GM12891 (cell line): ENCODE data around the gene COL5A1.
A peak's percentile ranks its signal among the peaks of the same experiment; 100 is the strongest.
"Not testable (repeated sequence)": the region's sequence is repeated elsewhere in the genome, so short reads cannot be mapped to it uniquely, and the experiment has no call there.

Source experiments
- DNase-seq: peaks from one replicate; pipeline ENCODE4 v3.0.0; 2011; ENCODE audit warnings: low spot score; ENCODE audit not compliant: insufficient read length
- FAIRE-seq: peaks from 2 replicates; lab custom pipeline; 2011; peaks lifted over from hg19 to GRCh38; lab: Jason Lieb, UNC
- PAX5 ChIP-seq: IDR thresholded peaks from 2 replicates; pipeline ENCODE4 v1.6.1; 2011; ENCODE audit warnings: low read length, moderate library complexity, mild to moderate bottlenecking; ENCODE audit not compliant: insufficient read depth, severe bottlenecking
- POLR2A ChIP-seq: IDR thresholded peaks from 2 replicates; pipeline ENCODE4 v1.6.1; 2011; ENCODE audit warnings: low read depth, low read length, control low read depth
- POLR2AphosphoS5 ChIP-seq: IDR thresholded peaks from 2 replicates; pipeline ENCODE4 v1.6.1; 2011; ENCODE audit warnings: low read depth, low read length, control low read depth
- POU2F2 ChIP-seq: IDR thresholded peaks from 2 replicates; pipeline ENCODE4 v1.6.1; 2011; ENCODE audit warnings: low read depth, mild to moderate bottlenecking, control low read depth, low read length, moderate library complexity
- SPI1 ChIP-seq: IDR thresholded peaks from 2 replicates; pipeline ENCODE4 v1.6.1; 2011; ENCODE audit warnings: low read depth, low read length, control low read depth
- TAF1 ChIP-seq: IDR thresholded peaks from 2 replicates; pipeline ENCODE4 v1.6.1; 2011; ENCODE audit warnings: low read depth, low read length, control low read depth

Gene COL5A1

GRCh38 chr9:134694714-134695113 lies 53.1 kb downstream of the COL5A1 start:
- TF ChIP-seq POLR2A (no peak), POLR2AphosphoS5 (no peak), TAF1 (no peak), SPI1 (no peak), PAX5 (no peak), POU2F2 (no peak)
- no peak for FAIRE-seq

GRCh38 chr9:134695144-134695543 lies 53.5 kb downstream of the COL5A1 start:
- FAIRE-seq (no peak), DNase-seq (no peak)
- TF ChIP-seq SPI1 (no peak), POLR2AphosphoS5 (no peak), TAF1 (no peak), PAX5 (no peak), POLR2A (no peak), POU2F2 (no peak)

More at GRCh38 chr9:134694714-134695113, 53.1 kb downstream of the COL5A1 start:
- DNase-seq = no peak

GRCh38 chr9:134696433-134696832 lies 54.8 kb downstream of the COL5A1 start:
- FAIRE-seq = no peak
- TF ChIP-seq TAF1 (no peak), POLR2AphosphoS5 (no peak), POLR2A (no peak), SPI1 (no peak), PAX5 (no peak), POU2F2 (no peak)
- DNase-seq = no peak

- no peak for FAIRE-seq
- no peak for TF ChIP-seq POLR2A
- no peak for TF ChIP-seq SPI1
- no peak for TF ChIP-seq POU2F2
- TF ChIP-seq TAF1 = no peak
- TF ChIP-seq PAX5 = no peak
- no peak for DNase-seq
Measured at GRCh38 chr9:134698111-134698510, 56.5 kb downstream of the COL5A1 start.

- FAIRE-seq = peak; percentile 87
- TF ChIP-seq TAF1 (no peak), POLR2A (no peak), POU2F2 (no peak), PAX5 (no peak), SPI1 (no peak), POLR2AphosphoS5 (no peak)
- DNase-seq = peak; percentile 89
Measured at GRCh38 chr9:134698587-134699342, 57.2 kb downstream of the COL5A1 start.

GRCh38 chr9:134699343-134699740 lies 57.7 kb downstream of the COL5A1 start:
- TF ChIP-seq PAX5 (no peak), SPI1 (no peak), TAF1 (no peak), POU2F2 (no peak), POLR2A (no peak), POLR2AphosphoS5 (no peak)
- FAIRE-seq (no peak), DNase-seq (no peak)

- DNase-seq = no peak
- no peak for FAIRE-seq
- no peak for TF ChIP-seq POLR2A
Measured at GRCh38 chr9:134700636-134701350, 59.2 kb downstream of the COL5A1 start.

- FAIRE-seq (no peak), DNase-seq (no peak)
- TF ChIP-seq POLR2AphosphoS5 (no peak), TAF1 (no peak), POLR2A (no peak), SPI1 (no peak), PAX5 (no peak), POU2F2 (no peak)
Measured at GRCh38 chr9:134701581-134702259, 60.1 kb downstream of the COL5A1 start.

GRCh38 chr9:134702291-134702690 lies 60.7 kb downstream of the COL5A1 start:
- FAIRE-seq (no peak), DNase-seq (no peak)
- TF ChIP-seq POU2F2 (no peak), POLR2A (no peak), SPI1 (no peak)

- FAIRE-seq, DNase-seq: not testable (repeated sequence)
Measured at GRCh38 chr9:134703730-134704114, 62.1 kb downstream of the COL5A1 start.

- TF ChIP-seq SPI1 (no peak), POLR2AphosphoS5 (no peak), POU2F2 (no peak), PAX5 (no peak), TAF1 (no peak), POLR2A (no peak)
- FAIRE-seq (no peak), DNase-seq (no peak)
Measured at GRCh38 chr9:134704498-134704897, 62.9 kb downstream of the COL5A1 start.
